DMS153 treated with DMSO at 0.1 percent for 48 hours (cell line): ENCODE data around the gene LCOR.

Experiments
- DNase-seq: peaks from one replicate; lab custom pipeline; 2025; ENCODE audit not compliant: unreplicated experiment; lab: John Stamatoyannopoulos, UW

LCOR gene

GRCh38 chr10:96984541-96985131 is 152.5 kb downstream of the LCOR start:
- DNase-seq, result no peak

- DNase-seq, result no peak
These were observed 154.2 kb downstream of the LCOR start for GRCh38 chr10:96986200-96986856.

- DNase-seq, result no peak
These were observed 155.2 kb downstream of the LCOR start for GRCh38 chr10:96987141-96987841.

GRCh38 chr10:96987842-96988175 is 155.7 kb downstream of the LCOR start:
- DNase-seq, result no peak

GRCh38 chr10:96988426-96988825 is 156.3 kb downstream of the LCOR start:
- DNase-seq, result no peak

GRCh38 chr10:96991313-96991841 is 159.3 kb downstream of the LCOR start:
- no peak for DNase-seq

GRCh38 chr10:96992721-96993120 is 160.6 kb downstream of the LCOR start:
- no peak for DNase-seq

- no peak for DNase-seq
These were observed 163.8 kb downstream of the LCOR start for GRCh38 chr10:96995851-96996250.

GRCh38 chr10:96996275-96996965 is 164.3 kb downstream of the LCOR start:
- no peak for DNase-seq

GRCh38 chr10:96998329-96998888 is 166.3 kb downstream of the LCOR start:
- no peak for DNase-seq

GRCh38 chr10:96999337-96999736 is 167.2 kb downstream of the LCOR start:
- DNase-seq, result no peak

GRCh38 chr10:96999987-97000386 is 167.9 kb downstream of the LCOR start:
- DNase-seq, result no peak

- DNase-seq, result no peak
These were observed 168.5 kb downstream of the LCOR start for GRCh38 chr10:97000487-97001182.

GRCh38 chr10:97001183-97001991 is 169.3 kb downstream of the LCOR start:
- DNase-seq, result no peak

GRCh38 chr10:97002670-97003069 is 170.6 kb downstream of the LCOR start:
- no peak for DNase-seq

GRCh38 chr10:97003151-97003803 is 171.2 kb downstream of the LCOR start:
- DNase-seq, result no peak

- no peak for DNase-seq
These were observed 171.7 kb downstream of the LCOR start for GRCh38 chr10:97003804-97004201.

- no peak for DNase-seq
These were observed 172.5 kb downstream of the LCOR start for GRCh38 chr10:97004591-97004990.

- no peak for DNase-seq
These were observed 173.3 kb downstream of the LCOR start for GRCh38 chr10:97005349-97005748.
